Fibroblast of mammary gland (primary cell): Measurements from ENCODE around the gene MPC1.

Source experiments
- DNase-seq: peaks from one replicate; pipeline ENCODE4 v3.0.0-alpha.2; 2010; ENCODE audit warnings: low read depth
- H3K4me3 ChIP-seq: 2 replicates; pipeline ENCODE4 v1.5.1; 2011; ENCODE audit warnings: low read depth, mild to moderate bottlenecking, low read length, moderate library complexity; ENCODE audit not compliant: control insufficient read depth
- CTCF ChIP-seq: conservative IDR thresholded peaks from 2 replicates; pipeline ENCODE4 v1.5.1; 2011; ENCODE audit warnings: low read depth, low read length, inconsistent platforms; ENCODE audit not compliant: control insufficient read depth, insufficient read depth

The MPC1 gene

GRCh38 chr6:166413491-166413951, 30.8 kb upstream of the MPC1 start:
- DNase-seq: no peak
- TF ChIP-seq CTCF: no peak

GRCh38 chr6:166412911-166413384, 30.2 kb upstream of the MPC1 start:
- no peak for DNase-seq
- no peak for TF ChIP-seq CTCF
- no peak overlapping the region for H3K4me3 ChIP-seq

More at GRCh38 chr6:166413491-166413951, 30.8 kb upstream of the MPC1 start:
- no peak overlapping the region for H3K4me3 ChIP-seq

GRCh38 chr6:166412156-166412910, 29.6 kb upstream of the MPC1 start:
- H3K4me3 ChIP-seq: no peak overlapping the region
- no peak for TF ChIP-seq CTCF

GRCh38 chr6:166411721-166412151, 29.0 kb upstream of the MPC1 start:
- no peak for TF ChIP-seq CTCF
- no peak for DNase-seq
- no peak overlapping the region for H3K4me3 ChIP-seq

More at GRCh38 chr6:166412156-166412910, 29.6 kb upstream of the MPC1 start:
- DNase-seq: no peak

GRCh38 chr6:166411271-166411670, 28.5 kb upstream of the MPC1 start:
- DNase-seq: no peak
- TF ChIP-seq CTCF: no peak
- H3K4me3 ChIP-seq: no peak overlapping the region

GRCh38 chr6:166410426-166410935, 27.7 kb upstream of the MPC1 start:
- no peak for DNase-seq
- H3K4me3 ChIP-seq: no peak overlapping the region
- no peak for TF ChIP-seq CTCF
